ENCODE results near the gene IRAG1. TPM values are rescaled to one million over a fixed set of nuclear protein-coding genes. Genes with fewer than 3 reads are reported as not detected.

Gene IRAG1, protein sequence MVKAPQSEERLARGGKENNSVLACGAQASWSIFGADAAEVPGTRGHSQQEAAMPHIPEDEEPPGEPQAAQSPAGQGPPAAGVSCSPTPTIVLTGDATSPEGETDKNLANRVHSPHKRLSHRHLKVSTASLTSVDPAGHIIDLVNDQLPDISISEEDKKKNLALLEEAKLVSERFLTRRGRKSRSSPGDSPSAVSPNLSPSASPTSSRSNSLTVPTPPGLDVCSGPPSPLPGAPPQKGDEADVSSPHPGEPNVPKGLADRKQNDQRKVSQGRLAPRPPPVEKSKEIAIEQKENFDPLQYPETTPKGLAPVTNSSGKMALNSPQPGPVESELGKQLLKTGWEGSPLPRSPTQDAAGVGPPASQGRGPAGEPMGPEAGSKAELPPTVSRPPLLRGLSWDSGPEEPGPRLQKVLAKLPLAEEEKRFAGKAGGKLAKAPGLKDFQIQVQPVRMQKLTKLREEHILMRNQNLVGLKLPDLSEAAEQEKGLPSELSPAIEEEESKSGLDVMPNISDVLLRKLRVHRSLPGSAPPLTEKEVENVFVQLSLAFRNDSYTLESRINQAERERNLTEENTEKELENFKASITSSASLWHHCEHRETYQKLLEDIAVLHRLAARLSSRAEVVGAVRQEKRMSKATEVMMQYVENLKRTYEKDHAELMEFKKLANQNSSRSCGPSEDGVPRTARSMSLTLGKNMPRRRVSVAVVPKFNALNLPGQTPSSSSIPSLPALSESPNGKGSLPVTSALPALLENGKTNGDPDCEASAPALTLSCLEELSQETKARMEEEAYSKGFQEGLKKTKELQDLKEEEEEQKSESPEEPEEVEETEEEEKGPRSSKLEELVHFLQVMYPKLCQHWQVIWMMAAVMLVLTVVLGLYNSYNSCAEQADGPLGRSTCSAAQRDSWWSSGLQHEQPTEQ
- total RNA-seq = under 0.01 and 0.11 TPM in 2 replicates

DNA sequence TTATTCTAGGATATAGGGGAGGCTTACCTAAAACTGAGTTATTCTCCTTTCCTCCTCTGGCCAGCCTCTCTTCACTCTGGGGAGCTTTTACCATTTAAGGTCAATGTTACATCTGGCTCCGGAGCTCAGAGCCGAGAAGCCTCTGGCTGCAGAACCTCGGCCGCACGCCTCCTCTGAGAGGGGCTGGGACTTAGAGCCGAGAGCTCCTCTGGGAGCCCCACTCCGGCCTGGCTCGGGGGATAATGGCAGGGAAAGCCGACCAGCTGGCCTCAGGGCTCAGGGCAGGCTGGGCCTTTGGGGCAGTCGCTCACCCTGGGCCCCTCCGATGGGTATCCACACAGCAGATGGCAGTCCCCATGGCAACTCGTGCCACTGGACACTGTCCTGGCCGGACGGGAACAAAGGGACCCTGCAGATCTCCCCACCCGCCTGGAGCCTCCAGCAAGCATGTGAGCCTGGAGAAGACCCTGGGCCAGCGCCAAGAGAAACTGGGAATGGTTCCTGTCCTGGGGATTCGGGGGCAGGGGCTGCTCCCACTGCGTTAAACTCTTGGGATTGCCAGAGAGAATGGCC lies at the start of gene IRAG1:
IRAG1 (minus strand) TSS at position 247 of the 573 bp plus-strand sequence; CDS start at position 94, 153 bp downstream.

Other genes starting within 250 kb of the IRAG1 start
- 5.7 and 13.4 TPM in 2 replicates for gene AMPD3, start 238.5 kb downstream of the IRAG1 start, total RNA-seq
- 31.5 and 32.1 TPM in 2 replicates for gene RNF141, start 152.6 kb downstream of the IRAG1 start, total RNA-seq
- not detected in 2 replicates for gene LYVE1, start 125.1 kb downstream of the IRAG1 start, total RNA-seq
- gene CTR9, start 57.5 kb upstream of the IRAG1 start, total RNA-seq = 11.0 and 18.4 TPM in 2 replicates
- gene EIF4G2, start 115.2 kb upstream of the IRAG1 start, total RNA-seq = 453 and 482 TPM in 2 replicates
- gene ZBED5, start 164.3 kb upstream of the IRAG1 start, total RNA-seq = 17.4 and 19.8 TPM in 2 replicates

All from hair follicular keratinocyte (primary cell).